ENCODE data around the gene GPR89B. TPM values are rescaled to one million over a fixed set of nuclear protein-coding genes. Genes with fewer than 3 reads are reported as not detected.
"Not testable (repeated sequence)": the region's sequence is repeated elsewhere in the genome, so short reads cannot be mapped to it uniquely, and the experiment has no call there.

Gene GPR89B
- total RNA-seq, 4 donors from 2014 or later = 20.2 to 72.4 (median 30.1) TPM

DNA sequence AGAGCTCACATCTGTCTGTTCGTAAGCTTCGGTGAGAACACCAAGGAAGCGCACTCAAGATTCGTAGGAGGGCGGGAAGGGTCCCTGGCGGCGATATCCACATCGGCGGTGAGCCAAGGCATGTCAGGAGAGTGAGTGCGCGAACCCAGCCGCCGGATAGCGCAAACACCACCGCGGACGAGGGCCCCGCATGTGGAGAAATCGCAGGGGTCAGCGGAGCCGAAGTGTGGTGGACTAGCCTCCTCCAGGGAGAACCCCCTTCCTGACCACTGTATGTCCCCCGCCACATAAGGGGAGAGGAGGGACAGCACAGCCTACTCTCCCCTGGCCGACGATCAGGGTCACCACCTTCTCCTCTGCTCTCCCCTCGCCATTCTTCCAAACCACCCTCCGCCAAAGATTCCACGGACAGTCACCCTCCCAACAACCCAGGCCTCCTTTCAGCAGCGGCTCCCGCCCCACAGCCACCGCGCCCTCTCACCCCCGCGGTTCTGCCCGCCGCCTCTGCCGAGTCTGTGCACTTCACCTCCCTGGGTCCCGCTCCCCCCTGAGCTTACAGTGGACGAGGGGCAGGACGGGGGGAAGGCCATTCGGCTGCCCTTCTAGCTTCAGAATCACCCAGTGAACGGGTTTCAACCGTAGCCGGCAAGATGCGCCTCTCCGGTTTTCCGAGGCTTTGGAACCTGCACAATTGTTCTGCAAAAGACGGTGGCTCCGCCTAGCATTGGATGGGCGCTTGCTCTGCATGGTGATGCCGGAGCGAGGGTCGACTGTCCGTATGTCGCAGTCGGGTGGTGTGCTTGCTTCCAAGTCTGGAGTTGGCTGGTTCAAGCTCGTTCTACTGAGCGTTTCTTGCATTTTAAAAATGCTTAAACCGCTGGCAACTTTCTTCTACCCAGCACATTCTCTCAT lies 86.3 kb downstream of the GPR89B start:
- H3K27me3 ChIP-seq; DNase-seq; H3K36me3 ChIP-seq; intact Hi-C loops (cut with DNase I; ENCODE audit: low total_unique reads); H3K27ac ChIP-seq; H3K4me1 ChIP-seq; H3K9me3 ChIP-seq: not testable (repeated sequence)
- H3K4me3 ChIP-seq = peak overlapping the region; percentile 23 to 28

DNA sequence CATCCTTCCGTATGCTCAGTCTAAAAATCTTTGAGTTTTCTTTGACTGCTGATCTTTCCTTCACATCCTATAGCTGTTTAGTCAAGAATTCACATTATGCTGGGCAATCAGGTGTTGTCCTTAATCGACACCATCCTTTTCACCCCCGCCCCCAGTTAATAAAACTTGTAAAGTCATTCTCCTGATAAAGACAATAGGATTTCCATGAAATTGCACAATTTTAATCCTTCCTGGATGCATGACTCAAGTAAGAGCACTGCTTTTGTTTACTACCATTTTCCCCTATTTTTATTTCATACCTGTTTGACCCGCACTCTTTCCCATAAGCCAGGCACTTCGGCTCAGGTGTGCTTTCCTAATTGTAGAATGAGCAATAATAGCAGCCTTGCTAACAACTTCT lies 96.7 kb downstream of the GPR89B start:
- DNase-seq; H3K4me3 ChIP-seq; H3K4me1 ChIP-seq; H3K36me3 ChIP-seq; H3K27me3 ChIP-seq; H3K27ac ChIP-seq; H3K9me3 ChIP-seq; intact Hi-C loops (cut with DNase I; ENCODE audit: low total_unique reads): not testable (repeated sequence)

DNA sequence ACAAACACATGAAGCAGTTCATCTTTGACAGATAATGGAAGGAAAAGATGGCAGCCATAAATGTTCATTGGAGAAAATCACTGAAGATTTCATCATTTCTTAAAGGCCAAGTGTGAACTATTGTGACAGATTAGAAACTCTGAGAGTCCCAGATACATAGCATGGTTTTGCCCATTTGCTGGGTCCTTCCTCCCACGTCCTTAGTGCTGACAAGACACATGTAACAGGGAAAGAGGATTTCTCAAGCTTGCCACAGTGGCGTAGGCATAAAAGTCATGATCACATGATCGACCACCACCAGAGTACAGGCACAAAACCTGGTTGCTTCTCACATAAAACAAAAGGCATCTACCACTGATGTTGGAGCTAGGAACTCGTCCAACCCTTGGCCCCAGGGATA lies 98.8 kb downstream of the GPR89B start:
- H3K27ac ChIP-seq; H3K4me1 ChIP-seq; DNase-seq; H3K4me3 ChIP-seq; H3K27me3 ChIP-seq; H3K9me3 ChIP-seq; H3K36me3 ChIP-seq; intact Hi-C loops (cut with DNase I; ENCODE audit: low total_unique reads): not testable (repeated sequence)

GRCh38 chr1:148032247-148032646 lies 104.0 kb downstream of the GPR89B start:
- H3K4me1 ChIP-seq; H3K4me3 ChIP-seq; intact Hi-C loops (cut with DNase I; ENCODE audit: low total_unique reads); H3K9me3 ChIP-seq; H3K27me3 ChIP-seq; H3K27ac ChIP-seq; DNase-seq; H3K36me3 ChIP-seq: not testable (repeated sequence)

GRCh38 chr1:148032690-148033089 lies 104.5 kb downstream of the GPR89B start:
- H3K27ac ChIP-seq; intact Hi-C loops (cut with DNase I; ENCODE audit: low total_unique reads); H3K36me3 ChIP-seq; H3K4me1 ChIP-seq; H3K4me3 ChIP-seq; H3K9me3 ChIP-seq; DNase-seq; H3K27me3 ChIP-seq: not testable (repeated sequence)

DNA sequence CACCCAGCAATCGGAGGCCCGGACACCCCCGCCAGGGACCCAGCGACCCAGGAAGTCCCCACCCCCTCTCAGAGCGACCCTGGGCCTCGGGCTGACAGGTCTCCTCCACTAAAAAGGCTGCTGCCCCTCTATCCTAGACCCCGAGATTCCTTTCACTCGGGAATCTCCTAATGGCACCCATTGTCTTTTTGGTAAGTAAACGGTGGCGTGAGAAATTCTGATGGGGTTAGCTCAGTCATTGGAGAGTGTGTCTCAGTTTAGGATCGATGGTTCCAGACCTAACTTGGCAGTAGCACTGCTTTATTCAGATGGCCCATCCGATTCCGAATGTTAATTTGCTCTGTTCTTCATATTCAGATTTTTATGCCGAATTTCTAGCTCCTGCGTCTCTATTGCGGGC lies 104.9 kb downstream of the GPR89B start:
- intact Hi-C loops (cut with DNase I; ENCODE audit: low total_unique reads); H3K4me3 ChIP-seq; DNase-seq: not testable (repeated sequence)

GRCh38 chr1:148037850-148038461 lies 109.7 kb downstream of the GPR89B start:
- DNase-seq; intact Hi-C loops (cut with DNase I; ENCODE audit: low total_unique reads); H3K27me3 ChIP-seq; H3K4me1 ChIP-seq; H3K36me3 ChIP-seq; H3K9me3 ChIP-seq: not testable (repeated sequence)
- Histone ChIP-seq H3K27ac (peak overlapping the region; percentile 79 to 84), H3K4me3 (peak overlapping the region; percentile 31 to 38)

More for the DNA sequence above, 104.9 kb downstream of the GPR89B start:
- H3K4me1 ChIP-seq, H3K27me3 ChIP-seq, H3K36me3 ChIP-seq, H3K9me3 ChIP-seq: not testable (repeated sequence)
- H3K27ac ChIP-seq = peak overlapping the region in 1 of 2 donors; percentile 42

DNA sequence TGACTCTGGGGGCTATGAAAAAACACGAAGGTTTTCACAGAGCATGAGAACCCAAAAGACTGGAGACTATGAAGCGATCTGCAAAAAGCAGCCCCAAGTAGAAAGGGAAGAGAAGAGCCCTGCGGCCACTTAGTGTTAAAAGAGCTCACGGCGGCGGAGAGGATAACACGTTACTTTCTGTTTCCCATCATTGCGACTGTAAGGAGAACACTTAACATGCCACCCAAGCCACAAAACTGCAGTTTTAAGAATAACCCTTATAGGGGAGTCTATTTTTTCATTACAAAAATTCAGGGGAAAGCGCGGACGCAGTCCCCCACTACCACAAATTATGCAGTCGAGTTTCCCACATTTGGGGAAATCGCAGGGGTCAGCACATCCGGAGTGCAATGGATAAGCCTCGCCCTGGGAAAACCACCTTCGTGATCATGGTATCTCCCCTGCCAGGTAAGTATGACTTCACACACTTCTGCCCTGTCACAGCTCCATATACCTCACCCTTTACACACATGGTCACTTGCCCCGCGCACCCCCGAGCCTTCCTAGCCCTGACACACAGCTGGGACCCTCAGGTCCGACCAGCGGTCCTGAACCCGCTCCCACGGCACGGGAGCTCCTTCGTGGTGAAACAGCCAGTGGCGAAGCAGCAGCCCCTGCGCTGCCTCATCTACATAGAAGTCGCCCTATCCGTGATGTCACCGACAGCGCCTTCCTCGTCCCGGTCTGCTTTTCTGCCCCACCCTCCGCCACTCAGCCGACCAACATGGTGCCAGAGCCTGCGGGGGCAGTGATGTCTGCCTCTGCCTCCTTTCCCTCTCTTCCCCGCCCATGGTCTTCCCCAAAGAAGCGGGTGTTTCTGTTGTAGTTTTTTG lies 110.5 kb downstream of the GPR89B start:
- H3K9me3 ChIP-seq; H3K27me3 ChIP-seq; H3K4me1 ChIP-seq; intact Hi-C loops (cut with DNase I; ENCODE audit: low total_unique reads); H3K36me3 ChIP-seq: not testable (repeated sequence)
- peak; percentile 49 to 54 for DNase-seq
- TF ChIP-seq POLR2A (IDR thresholded peaks at IDR 0.05) = peak; percentile 39 to 59
- Histone ChIP-seq H3K27ac (peak overlapping the region; percentile 79 to 84), H3K4me3 (peak overlapping the region; percentile 31 to 38)

Small RNA genes within 50 kb of the gene (small RNA-seq; reads per million reads assigned to genes)
- gene RNU1-129P (not detected), gene RNVU1-7 (1.9 reads per million, percentile 73 among the genes with 10 or more reads in this experiment)

Other genes with a start within 250 kb of the GPR89B start
- 10 to 100 TPM in 3 of 4 donors, 1 to 10 TPM in 1; 10.0 to 24.5 (median 15.1) TPM for gene GJA5, start 167.8 kb upstream of the GPR89B start, total RNA-seq
- gene GJA8, start 25.6 kb upstream of the GPR89B start, total RNA-seq = not detected
- 10 to 100 TPM in 3 of 4 donors, 1 to 10 TPM in 1; 6.2 to 16.8 (median 12.8) TPM for gene NBPF11, start 223.9 kb downstream of the GPR89B start, total RNA-seq

All from uterus (tissue), 4 donors.